ENCODE results near the gene USP12.
"Not testable (repeated sequence)": the region's sequence is repeated elsewhere in the genome, so short reads cannot be mapped to it uniquely, and the experiment has no call there.

Gene USP12

DNA sequence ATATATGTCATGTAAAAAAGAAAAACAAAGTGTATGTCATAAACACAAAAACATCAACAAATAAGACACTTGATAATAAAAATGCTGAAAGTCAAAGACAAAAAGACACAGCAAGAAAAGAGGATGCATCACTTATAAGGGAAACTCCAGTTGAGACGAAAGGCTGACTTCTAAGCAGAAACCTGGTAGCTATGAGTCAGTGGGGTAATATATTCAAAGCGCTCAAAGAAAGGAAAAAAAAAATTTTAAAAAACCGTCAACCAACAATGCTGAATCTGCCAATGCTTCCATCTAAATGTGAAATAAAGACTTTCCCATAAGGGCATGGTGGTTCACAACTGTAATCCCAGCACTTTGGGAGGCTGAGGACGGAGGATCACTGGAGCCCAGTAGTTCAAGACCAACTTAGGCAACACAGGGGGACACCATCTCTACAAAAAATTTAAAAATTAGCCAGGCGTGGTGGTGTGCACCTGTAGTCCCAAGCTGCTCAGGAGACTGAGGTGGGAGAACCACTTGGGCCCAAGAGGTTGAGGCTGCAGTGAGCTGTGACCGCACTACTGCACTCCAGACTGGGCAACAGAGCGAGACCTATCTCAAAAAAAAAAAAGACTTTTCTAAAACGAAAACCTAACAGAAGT lies 24.0 kb downstream of the USP12 start:
- peak overlapping the region; percentile 96 for H3K27ac Mint-ChIP-seq
- peaks cover 83% of the 10 kb centered on the region for H3K4me1 Mint-ChIP-seq
- H3K9me3 Mint-ChIP-seq: no peaks in the 10 kb centered on the region
- peaks cover 15% of the 10 kb centered on the region for H3K36me3 Mint-ChIP-seq
- H3K27me3 Mint-ChIP-seq: no peaks in the 10 kb centered on the region
- H3K4me3 Mint-ChIP-seq: peak overlapping the region; percentile 49
- peak; percentile 97 for ATAC-seq

DNA sequence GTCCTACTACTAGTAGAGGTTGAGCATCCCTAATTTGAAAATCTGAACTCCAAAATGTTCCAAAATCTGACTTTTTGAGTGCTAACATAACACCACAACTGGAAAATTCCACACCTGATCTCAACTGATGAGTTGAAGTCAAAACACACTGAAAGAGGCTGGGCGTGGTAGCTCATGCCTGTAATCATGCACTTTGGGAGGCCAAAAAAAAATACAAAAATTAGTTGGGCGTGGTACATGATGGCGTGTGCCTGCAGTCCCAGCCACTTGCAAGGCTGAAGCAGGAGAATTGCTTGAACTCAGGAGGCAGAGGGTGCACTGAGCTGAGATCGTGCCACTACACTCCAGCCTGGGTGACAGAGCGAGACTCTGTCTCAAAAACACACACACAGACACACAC lies 29.9 kb downstream of the USP12 start:
- Mint-ChIP-seq H3K9me3 (peaks cover 4% of the 10 kb centered on the region), H3K27me3 (no peaks in the 10 kb centered on the region), H3K27ac (no peak overlapping the region), H3K4me1 (peaks cover 54% of the 10 kb centered on the region), H3K36me3 (peaks cover 22% of the 10 kb centered on the region), H3K4me3 (no peak overlapping the region)
- ATAC-seq: no peak

DNA sequence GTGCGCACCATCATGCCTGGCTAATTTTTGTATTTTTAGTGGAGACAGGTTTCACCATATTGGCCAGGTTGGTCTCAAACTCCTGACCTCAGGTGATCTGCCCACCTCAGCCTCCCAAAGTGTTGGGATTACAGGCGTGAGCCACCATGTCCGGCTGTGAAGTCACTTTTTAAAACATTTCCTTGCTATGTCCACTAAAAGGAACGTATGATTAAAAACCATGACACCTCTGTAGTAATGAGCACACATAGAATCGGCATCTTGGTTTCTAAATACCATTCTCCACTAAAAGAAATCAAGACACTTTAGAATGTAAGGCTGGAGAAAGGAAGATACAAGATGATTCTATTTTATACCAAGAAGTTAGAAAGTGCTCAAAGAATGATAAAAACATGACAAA lies 30.5 kb downstream of the USP12 start:
- not testable (repeated sequence) for H3K27ac Mint-ChIP-seq, H3K4me3 Mint-ChIP-seq, ATAC-seq, H3K9me3 Mint-ChIP-seq, H3K27me3 Mint-ChIP-seq
- Mint-ChIP-seq H3K36me3 (peaks cover 22% of the 10 kb centered on the region), H3K4me1 (peaks cover 48% of the 10 kb centered on the region)

DNA sequence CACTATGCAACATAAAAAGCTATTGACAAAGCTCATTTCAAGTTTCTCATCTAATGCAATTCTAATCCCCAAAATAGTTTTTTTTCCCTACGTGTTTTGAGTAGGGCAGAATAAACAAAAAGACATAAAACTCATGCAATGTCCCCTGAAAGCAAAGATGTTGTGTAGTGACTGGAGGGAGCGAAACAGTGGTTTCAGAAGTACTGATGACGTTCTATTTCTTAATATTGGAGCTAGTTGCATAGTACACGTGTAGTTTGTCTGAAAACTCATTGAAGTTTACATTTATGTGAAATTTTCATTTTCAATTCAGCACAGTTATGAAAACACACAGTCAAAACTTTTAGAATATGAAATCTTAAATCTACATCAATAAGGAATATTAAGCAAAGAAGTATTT lies 31.6 kb downstream of the USP12 start:
- Mint-ChIP-seq H3K4me1 (peaks cover 37% of the 10 kb centered on the region), H3K27me3 (no peaks in the 10 kb centered on the region), H3K36me3 (peaks cover 22% of the 10 kb centered on the region), H3K27ac (no peak overlapping the region), H3K4me3 (no peak overlapping the region), H3K9me3 (peaks cover 4% of the 10 kb centered on the region)
- ATAC-seq: no peak

DNA sequence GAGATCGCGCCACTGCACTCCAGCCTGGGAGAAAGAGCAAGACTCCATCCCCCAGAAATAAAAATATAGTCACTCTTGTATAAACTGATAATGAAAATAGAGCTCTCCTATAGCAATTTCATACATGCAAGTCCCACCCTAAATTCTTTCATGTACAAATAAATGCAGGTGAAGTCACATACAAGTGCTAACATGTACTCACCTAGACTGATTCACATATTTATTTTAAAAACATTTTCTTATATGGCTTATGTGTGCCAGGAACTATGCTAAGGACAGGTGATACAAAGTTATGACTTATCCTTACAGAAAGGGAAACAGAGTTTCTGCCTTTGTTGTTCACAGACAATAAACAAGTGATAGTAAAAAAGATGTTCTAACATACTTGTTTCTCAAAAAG lies 32.0 kb downstream of the USP12 start:
- Mint-ChIP-seq H3K4me1 (peaks cover 38% of the 10 kb centered on the region), H3K9me3 (peaks cover 4% of the 10 kb centered on the region), H3K27me3 (no peaks in the 10 kb centered on the region), H3K4me3 (no peak overlapping the region), H3K27ac (no peak overlapping the region), H3K36me3 (peaks cover 22% of the 10 kb centered on the region)
- ATAC-seq: no peak

DNA sequence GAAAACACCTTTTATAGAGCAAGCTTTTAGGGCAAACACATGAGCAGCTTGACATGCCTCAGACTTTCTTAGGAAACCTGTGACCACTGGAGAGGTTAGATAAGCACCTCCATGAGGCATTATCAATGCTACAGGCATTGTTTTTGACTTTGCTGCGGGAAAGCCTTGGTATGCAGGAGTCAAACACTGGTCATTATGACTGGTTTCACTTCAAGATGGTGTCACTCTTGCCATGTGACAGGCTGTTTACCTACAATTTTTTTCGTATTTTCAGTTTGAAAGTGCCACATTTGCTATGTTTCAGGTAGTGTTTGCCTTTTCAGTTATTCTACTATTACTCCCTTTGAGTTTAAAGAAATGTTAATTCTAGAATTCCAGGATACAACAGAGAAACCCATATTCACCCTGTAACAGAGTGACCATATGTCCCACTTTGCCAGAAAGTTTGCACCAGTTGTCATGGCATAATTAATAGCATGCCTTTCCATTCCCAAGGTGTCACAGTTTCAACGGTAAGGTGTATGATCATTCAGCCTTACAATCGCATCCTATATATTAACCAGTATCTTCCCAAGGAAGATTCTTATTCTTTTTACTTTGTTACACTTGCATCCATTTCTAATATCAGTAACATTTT lies 33.0 kb downstream of the USP12 start:
- Mint-ChIP-seq H3K27me3 (no peaks in the 10 kb centered on the region), H3K9me3 (peaks cover 4% of the 10 kb centered on the region), H3K36me3 (peaks cover 21% of the 10 kb centered on the region), H3K27ac (no peak overlapping the region), H3K4me3 (no peak overlapping the region), H3K4me1 (peaks cover 41% of the 10 kb centered on the region)
- no peak for ATAC-seq

DNA sequence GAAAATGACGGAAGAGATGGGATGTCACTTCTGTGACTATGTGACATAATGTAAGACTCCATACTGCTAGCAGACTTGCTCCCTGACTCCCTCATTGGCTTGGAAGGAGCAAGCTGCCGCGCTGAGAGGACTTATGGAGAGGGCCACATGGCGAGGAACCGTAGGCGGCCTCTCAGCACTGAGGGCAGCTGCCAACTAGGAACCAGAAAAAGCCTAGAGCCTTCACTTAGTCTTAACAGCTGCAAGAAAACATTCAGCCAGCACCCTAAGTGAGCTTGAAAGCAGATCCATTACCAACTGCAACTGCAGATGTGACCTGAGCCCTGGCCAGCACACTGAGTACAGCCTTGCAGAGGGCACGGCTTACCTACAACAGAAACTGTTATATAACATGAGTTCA lies 33.9 kb downstream of the USP12 start:
- peaks cover 4% of the 10 kb centered on the region for H3K9me3 Mint-ChIP-seq
- H3K36me3 Mint-ChIP-seq: peaks cover 13% of the 10 kb centered on the region
- H3K4me3 Mint-ChIP-seq: no peak overlapping the region
- no peak for ATAC-seq
- no peaks in the 10 kb centered on the region for H3K27me3 Mint-ChIP-seq
- H3K4me1 Mint-ChIP-seq: peaks cover 44% of the 10 kb centered on the region
- H3K27ac Mint-ChIP-seq: no peak overlapping the region

DNA sequence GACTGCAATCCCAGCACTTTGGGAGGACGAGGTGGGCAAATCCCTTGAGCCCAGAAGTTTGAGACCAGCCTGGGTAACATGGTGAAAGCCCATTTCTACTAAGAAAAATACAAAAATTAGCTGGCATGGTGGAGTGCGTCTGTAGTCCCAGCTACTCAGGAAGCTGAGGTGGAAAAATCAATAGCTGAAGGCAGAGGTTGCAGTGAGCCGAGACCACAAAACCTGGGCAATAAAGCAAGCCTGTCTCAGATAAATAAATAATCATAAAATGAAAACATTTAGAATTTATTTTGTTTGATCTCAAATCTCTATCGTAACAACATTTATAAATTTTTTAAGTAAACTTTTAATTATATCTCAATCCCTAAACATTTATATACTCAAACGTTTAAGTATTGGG lies 36.6 kb downstream of the USP12 start:
- H3K4me3 Mint-ChIP-seq: no peak overlapping the region
- H3K27ac Mint-ChIP-seq: no peak overlapping the region

DNA sequence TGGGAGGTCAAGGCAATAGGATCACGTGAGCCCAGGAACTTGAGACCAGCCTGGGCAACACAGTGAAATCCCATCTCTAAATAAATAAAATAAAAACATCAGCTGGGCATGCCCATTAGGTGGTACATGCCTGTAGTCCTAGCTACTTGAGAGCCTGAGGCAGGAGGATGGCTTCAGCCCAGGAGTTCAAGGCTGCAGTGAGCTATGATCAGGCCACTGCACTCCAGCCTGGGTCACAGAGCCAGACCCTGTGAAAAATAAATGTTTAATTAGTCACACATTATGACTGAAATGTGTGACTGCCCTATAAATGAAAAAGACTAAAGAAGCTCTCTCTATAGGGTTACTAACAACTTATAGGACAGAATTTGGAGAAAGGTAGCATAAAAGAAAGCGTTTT lies 37.7 kb downstream of the USP12 start:
- Mint-ChIP-seq H3K9me3 (peaks cover 4% of the 10 kb centered on the region), H3K4me1 (peaks cover 60% of the 10 kb centered on the region), H3K36me3 (peaks cover 15% of the 10 kb centered on the region), H3K4me3 (no peak overlapping the region), H3K27ac (no peak overlapping the region), H3K27me3 (no peaks in the 10 kb centered on the region)
- no peak for ATAC-seq

More for the DNA sequence above, 36.6 kb downstream of the USP12 start:
- no peaks in the 10 kb centered on the region for H3K27me3 Mint-ChIP-seq
- no peak for ATAC-seq
- peaks cover 4% of the 10 kb centered on the region for H3K9me3 Mint-ChIP-seq
- H3K4me1 Mint-ChIP-seq: peaks cover 57% of the 10 kb centered on the region
- peaks cover 9% of the 10 kb centered on the region for H3K36me3 Mint-ChIP-seq

DNA sequence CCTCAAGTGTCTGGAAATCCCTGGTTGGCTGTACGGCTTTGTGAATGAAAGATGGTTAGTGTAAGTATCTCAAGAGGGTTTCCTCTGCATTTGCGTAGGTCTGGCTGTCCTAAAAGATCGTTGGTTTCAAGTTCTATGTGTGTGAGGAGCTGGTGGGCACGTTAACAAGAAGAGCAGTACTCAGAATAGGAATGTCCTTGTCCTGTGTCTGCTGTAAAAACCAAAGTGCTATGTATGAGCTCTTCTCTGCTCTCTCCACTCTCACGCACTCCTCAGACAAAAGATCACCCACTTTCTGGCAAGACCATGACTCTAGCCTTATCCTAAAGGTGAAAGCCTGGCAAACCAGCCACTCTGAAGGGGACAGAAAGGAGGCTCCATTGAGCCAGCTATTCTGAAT lies 39.1 kb downstream of the USP12 start:
- Mint-ChIP-seq H3K4me3 (peak overlapping the region; percentile 55), H3K9me3 (peaks cover 4% of the 10 kb centered on the region), H3K27me3 (no peaks in the 10 kb centered on the region), H3K27ac (peak overlapping the region; percentile 95), H3K36me3 (peaks cover 20% of the 10 kb centered on the region), H3K4me1 (peaks cover 67% of the 10 kb centered on the region)
- peak; percentile 74 for ATAC-seq

DNA sequence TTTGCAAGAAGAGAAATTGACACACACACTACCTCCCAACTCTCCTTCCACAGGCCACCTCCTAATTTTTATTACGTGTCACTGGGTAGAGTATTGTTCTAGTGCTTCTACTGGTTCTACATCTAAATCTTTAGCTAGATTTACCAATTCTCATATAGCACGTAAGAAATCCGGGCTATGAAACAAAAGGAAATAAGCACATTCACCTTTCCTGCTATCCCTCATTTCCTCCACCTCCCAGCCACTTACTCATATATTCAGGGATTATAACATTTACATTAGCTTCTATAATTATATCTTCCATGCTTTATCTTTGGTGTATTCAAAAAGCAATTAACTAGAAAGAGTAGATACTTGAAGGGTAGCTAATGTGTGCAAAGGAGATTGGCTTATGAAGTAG lies 39.7 kb downstream of the USP12 start:
- Mint-ChIP-seq H3K4me1 (peaks cover 71% of the 10 kb centered on the region), H3K27me3 (no peaks in the 10 kb centered on the region), H3K36me3 (peaks cover 20% of the 10 kb centered on the region), H3K27ac (peak overlapping the region; percentile 95), H3K4me3 (peak overlapping the region; percentile 55), H3K9me3 (peaks cover 4% of the 10 kb centered on the region)
- ATAC-seq: no peak

DNA sequence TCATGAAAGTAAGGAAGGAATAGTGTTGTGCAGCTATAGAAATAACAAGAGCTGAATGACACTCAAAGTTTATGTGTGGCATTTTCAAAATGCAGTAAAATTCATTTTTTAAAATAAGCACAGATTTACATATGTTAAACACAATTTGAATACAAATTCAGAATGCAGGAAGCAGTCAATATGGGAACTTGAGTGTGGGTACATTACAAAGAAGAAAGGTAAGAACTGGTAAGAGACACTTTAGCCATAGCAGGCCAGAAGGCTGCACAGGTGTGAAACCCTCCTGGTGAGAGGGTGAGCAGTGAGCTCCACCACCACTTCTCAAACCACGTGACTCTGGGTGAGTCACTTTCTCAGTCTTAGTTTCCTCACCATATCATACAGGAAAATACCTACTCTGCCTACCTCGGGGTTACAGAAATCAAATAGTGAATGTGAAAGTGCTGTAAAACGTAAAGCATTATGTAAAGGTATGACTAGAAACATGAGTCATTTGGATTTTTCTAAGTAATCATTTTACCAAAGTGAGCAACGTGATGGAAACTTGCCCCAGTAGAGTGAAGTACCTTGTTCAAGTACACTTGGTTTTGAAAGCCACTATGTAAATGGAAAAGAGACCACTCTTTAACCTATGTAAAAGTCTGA lies 40.5 kb downstream of the USP12 start:
- Mint-ChIP-seq H3K4me1 (peaks cover 79% of the 10 kb centered on the region), H3K4me3 (no peak overlapping the region), H3K36me3 (peaks cover 20% of the 10 kb centered on the region), H3K9me3 (peaks cover 4% of the 10 kb centered on the region), H3K27ac (peak overlapping the region; percentile 95), H3K27me3 (no peaks in the 10 kb centered on the region)
- ATAC-seq: peak; percentile 95

DNA sequence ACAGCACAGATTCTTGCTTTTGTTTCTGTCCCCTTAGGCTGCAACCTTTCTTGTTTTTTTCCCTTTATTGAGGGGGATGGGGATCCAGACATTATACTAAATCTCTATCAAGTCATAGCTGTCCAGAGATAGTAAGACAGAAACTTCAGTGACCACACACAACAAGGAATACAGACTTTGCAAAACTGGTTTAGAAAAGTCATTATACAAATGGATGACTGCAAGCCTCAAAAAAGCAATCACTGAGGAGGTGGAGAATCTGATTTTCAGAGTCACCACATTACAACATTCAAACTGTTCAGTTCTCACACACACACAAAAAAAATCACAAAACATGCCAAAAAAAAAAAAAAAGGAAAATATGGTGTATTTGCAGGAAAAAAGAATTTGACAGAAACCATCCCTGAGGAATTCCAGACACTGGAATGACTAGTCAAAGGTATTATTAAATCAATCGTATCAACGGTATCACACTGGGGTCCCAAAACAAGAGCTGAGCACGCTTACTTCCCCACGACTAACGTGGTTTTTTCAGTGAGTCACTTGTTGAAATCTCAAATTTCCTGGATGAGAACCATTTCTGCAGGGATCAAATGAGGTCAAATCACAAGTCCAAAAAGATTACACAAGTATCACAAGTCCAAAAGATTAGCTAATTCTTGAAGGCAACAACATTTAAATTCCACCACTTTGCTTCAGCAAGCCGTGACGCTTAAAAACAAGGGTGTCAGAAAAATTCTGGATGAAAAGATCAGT lies 41.2 kb downstream of the USP12 start:
- Mint-ChIP-seq H3K27me3 (no peaks in the 10 kb centered on the region), H3K27ac (peak overlapping the region; percentile 95), H3K4me3 (no peak overlapping the region), H3K36me3 (peaks cover 22% of the 10 kb centered on the region), H3K4me1 (peaks cover 86% of the 10 kb centered on the region), H3K9me3 (peaks cover 4% of the 10 kb centered on the region)
- ATAC-seq: no peak

DNA sequence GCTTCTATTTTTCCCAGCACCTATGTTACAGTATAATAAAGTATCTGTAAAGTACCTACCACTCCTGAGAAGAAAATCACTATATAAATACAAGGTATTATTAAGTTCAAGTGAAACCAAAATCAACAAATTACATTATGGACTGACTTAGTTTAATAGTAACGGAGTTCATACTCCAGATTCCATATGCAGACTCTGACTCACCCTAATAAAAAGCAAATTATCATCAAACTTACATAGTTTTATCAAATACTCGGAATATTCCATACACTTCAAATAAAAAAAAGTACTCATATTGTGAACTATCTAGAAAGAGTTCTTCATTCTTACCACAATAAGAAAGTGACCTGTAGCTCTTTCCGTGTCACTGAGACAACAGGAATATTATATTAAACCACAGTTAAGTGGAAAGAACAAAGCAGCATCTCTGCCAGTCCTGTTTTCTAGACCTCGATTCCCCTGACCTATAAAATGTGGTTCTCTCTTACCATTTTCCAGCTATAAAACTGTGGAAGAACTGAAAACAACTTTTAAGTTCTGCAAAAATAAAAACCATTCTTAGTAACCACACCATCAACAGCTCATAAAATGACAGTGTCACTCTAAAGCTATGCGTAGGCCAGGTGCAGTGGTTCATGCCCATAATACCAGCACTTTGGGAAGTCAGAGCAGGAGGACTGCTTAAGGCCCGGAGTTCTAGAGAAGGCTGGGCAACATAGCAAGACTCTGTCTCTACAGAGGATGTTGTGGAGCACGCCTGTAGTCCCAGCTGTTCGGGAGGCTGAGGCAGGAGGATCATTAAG lies 42.6 kb downstream of the USP12 start:
- H3K4me3 Mint-ChIP-seq: no peak overlapping the region
- peaks cover 77% of the 10 kb centered on the region for H3K4me1 Mint-ChIP-seq
- H3K36me3 Mint-ChIP-seq: peaks cover 32% of the 10 kb centered on the region
- H3K27me3 Mint-ChIP-seq: no peaks in the 10 kb centered on the region
- H3K27ac Mint-ChIP-seq: peak overlapping the region; percentile 44
- ATAC-seq: no peak
- H3K9me3 Mint-ChIP-seq: peaks cover 4% of the 10 kb centered on the region

DNA sequence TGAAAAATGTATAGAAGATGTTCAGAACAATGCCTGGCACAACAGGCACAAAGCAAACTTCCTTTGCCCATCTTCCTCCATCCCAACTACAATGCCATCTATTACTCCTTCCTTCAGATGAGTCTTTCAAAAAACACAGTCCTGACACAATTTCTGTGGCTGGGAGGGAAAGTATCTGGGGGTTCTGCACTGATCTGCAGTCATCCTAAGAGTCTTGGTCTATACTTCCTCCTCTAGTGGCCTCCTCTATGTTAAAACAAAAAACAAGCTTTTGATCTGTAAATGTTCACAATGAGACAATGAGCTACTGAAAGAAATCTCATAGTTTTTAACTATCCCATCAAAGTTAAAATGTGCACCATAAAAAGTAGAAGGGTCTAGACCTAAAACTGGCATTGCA lies 44.8 kb downstream of the USP12 start:
- peaks cover 66% of the 10 kb centered on the region for H3K4me1 Mint-ChIP-seq
- no peak for ATAC-seq

More for the DNA sequence above, 44.8 kb downstream of the USP12 start:
- H3K4me3 Mint-ChIP-seq: no peak overlapping the region
- H3K36me3 Mint-ChIP-seq: peaks cover 52% of the 10 kb centered on the region
- H3K9me3 Mint-ChIP-seq: peaks cover 10% of the 10 kb centered on the region
- H3K27me3 Mint-ChIP-seq: no peaks in the 10 kb centered on the region
- H3K27ac Mint-ChIP-seq: peak overlapping the region; percentile 51
